Measurements from ENCODE around the gene SLC43A2. TPM values are rescaled to one million over a fixed set of nuclear protein-coding genes. Genes with fewer than 3 reads are reported as not detected.

Gene SLC43A2
- total RNA-seq, 2 donors from 2014 or later = 3.6 to 9.8 TPM

DNA sequence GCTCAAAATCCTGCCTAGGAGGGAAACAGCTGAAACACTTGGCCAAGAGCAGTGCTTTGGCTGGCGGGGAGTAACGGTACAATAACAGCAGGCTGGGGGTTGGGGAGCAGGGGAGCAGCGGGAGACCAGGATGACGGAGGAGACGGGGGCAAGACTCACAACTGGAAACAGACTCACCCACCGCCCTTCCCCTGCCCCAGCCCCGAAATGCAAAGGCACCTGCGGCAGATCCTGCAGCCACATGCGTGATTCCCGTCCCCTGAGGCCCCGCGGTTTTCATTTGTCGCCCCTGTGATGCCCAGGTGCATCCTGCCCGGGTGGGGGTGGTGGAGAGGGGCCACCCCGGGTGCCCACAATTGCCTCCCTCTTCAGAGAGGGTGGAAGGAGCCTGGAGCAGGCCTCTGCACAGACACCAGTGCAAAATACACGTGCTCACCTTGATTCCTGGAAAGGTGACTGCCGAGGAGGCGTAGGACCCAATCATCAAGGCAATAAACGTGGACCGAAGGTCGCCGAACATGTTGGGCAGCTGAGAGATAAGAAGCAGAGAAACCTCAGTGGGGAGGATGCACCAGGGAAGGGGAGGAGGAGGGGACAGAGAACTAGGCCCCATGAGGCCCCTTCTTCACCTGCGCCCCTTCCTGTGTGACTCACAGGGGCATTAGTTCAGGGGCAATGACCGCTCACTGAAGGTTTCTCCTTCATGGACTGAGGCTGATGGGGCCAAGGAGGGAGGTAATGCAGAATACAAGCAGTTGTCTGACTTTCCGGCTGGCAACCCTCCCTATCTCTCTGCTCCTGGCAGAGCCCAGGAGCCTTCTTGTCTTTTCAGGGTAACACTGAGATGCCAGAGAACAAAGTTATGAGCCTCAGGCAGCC lies 35.6 kb downstream of the SLC43A2 start:
- peaks cover 0 to 21% of the 10 kb centered on the region in 2 donors for H3K4me1 ChIP-seq
- no peaks in the 10 kb centered on the region for H3K27me3 ChIP-seq
- H3K9me3 ChIP-seq = no peaks in the 10 kb centered on the region
- no peaks in the 10 kb centered on the region for H3K36me3 ChIP-seq
- TF ChIP-seq CTCF (IDR thresholded peaks at IDR 0.05) = no peak
- no peak overlapping the region for H3K4me3 ChIP-seq
- no peak for DNase-seq (ENCODE audit: low spot score)
- no peak overlapping the region for H3K27ac ChIP-seq

GRCh38 chr17:1591474-1592090 lies 37.1 kb downstream of the SLC43A2 start:
- H3K9me3 ChIP-seq = no peaks in the 10 kb centered on the region
- H3K4me1 ChIP-seq = peaks cover 0 to 21% of the 10 kb centered on the region in 2 donors
- no peak for DNase-seq (ENCODE audit: low spot score)
- no peak overlapping the region for H3K4me3 ChIP-seq
- TF ChIP-seq CTCF (IDR thresholded peaks at IDR 0.05) = no peak
- H3K27ac ChIP-seq = peak overlapping the region in 1 of 2 donors; percentile 87
- no peaks in the 10 kb centered on the region for H3K36me3 ChIP-seq
- H3K27me3 ChIP-seq = no peaks in the 10 kb centered on the region

DNA sequence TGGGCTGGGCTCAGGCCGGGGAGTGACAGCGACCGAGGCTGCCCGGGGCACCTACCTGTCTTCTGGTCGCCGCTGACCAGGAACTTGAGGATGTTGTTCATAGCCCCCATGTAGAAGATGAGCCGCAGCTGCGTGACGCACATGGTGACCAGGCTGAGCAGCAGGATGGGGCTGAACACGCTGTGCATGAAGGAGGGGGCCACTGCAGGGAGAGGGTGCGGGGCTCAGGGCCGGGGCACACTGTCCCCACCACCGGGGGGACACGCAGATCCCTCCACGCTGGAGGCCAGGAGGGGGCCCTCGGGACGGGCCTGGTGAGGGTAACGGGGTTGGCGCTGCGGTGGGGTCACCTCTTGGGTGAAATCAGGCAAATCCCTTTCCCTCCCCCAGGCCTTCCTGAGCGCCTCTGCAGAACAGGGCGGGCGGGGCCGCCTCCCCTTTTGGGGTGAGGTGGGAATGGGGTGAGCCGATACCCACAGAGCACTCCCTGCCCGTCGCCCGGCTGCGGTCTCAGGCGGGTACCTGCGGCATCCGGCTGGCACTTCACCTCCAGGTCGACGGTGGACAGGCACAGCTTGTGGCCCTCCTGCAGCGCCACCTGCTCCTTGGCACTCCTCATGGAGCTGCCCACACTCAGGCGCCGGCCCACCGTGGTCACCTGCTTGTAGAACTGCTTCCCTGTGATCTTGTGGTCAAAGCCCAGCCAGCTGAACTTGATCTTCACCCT lies 37.7 kb downstream of the SLC43A2 start:
- Histone ChIP-seq H3K4me1 (peaks cover 0 to 21% of the 10 kb centered on the region in 2 donors), H3K9me3 (no peaks in the 10 kb centered on the region), H3K4me3 (no peak overlapping the region), H3K27ac (peak overlapping the region; percentile 87 to 95), H3K27me3 (no peaks in the 10 kb centered on the region), H3K36me3 (no peaks in the 10 kb centered on the region)
- TF ChIP-seq CTCF (IDR thresholded peaks at IDR 0.05) = no peak
- DNase-seq (ENCODE audit: low spot score) = no peak

- H3K36me3 ChIP-seq = no peaks in the 10 kb centered on the region
- H3K4me1 ChIP-seq = peaks cover 0 to 21% of the 10 kb centered on the region in 2 donors
- H3K27ac ChIP-seq = peak overlapping the region; percentile 87 to 95
- H3K4me3 ChIP-seq = no peak overlapping the region
- H3K27me3 ChIP-seq = no peaks in the 10 kb centered on the region
- peak; percentile 95 for DNase-seq (ENCODE audit: low spot score)
- H3K9me3 ChIP-seq = no peaks in the 10 kb centered on the region
- TF ChIP-seq CTCF (IDR thresholded peaks at IDR 0.05) = no peak
These were observed 38.4 kb downstream of the SLC43A2 start for GRCh38 chr17:1590029-1590746.

GRCh38 chr17:1588821-1589585 lies 39.6 kb downstream of the SLC43A2 start:
- TF ChIP-seq CTCF (IDR thresholded peaks at IDR 0.05) = no peak
- Histone ChIP-seq H3K36me3 (no peaks in the 10 kb centered on the region), H3K4me3 (no peak overlapping the region), H3K4me1 (peaks cover 0 to 21% of the 10 kb centered on the region in 2 donors), H3K27ac (peak overlapping the region; percentile 87 to 95), H3K9me3 (no peaks in the 10 kb centered on the region), H3K27me3 (no peaks in the 10 kb centered on the region)
- no peak for DNase-seq (ENCODE audit: low spot score)

Data from right atrium auricular region (tissue), 2 donors.